AG04449 (cell line): ENCODE data around the gene RLN2.

ENCODE experiments used
- CTCF ChIA-PET: fragments of 350-600 bp; formaldehyde crosslinking; extraction: SDS; loops from one replicate; lab custom pipeline; 2021; ENCODE audit warnings: antibody characterized with exemption; lab: Yijun Ruan, JAX
- POLR2A ChIA-PET: fragments of 400-600, 350-600 bp; formaldehyde crosslinking; extraction: SDS; loops from one replicate; lab custom pipeline; 2020; ENCODE audit warnings: antibody characterized with exemption, inconsistent platforms; lab: Yijun Ruan, JAX
- DNase-seq: peaks from one replicate; pipeline ENCODE4 v3.0.0-alpha.2; 2010; ENCODE audit warnings: low read depth, low spot score
- H3K4me3 ChIP-seq: 2 replicates; pipeline ENCODE4 v1.5.1; 2011; ENCODE audit warnings: low read depth, mild to moderate bottlenecking, control low read depth, low read length
- TF ChIP-seq, protein P1 (sequence below): IDR thresholded peaks from one replicate; pipeline ENCODE4 v1.5.1; 2011; ENCODE audit warnings: mild to moderate bottlenecking, moderate library complexity, low read length, control low read depth, inconsistent platforms; ENCODE audit not compliant: insufficient read depth; ENCODE audit errors: missing control alignments

The RLN2 gene

DNA sequence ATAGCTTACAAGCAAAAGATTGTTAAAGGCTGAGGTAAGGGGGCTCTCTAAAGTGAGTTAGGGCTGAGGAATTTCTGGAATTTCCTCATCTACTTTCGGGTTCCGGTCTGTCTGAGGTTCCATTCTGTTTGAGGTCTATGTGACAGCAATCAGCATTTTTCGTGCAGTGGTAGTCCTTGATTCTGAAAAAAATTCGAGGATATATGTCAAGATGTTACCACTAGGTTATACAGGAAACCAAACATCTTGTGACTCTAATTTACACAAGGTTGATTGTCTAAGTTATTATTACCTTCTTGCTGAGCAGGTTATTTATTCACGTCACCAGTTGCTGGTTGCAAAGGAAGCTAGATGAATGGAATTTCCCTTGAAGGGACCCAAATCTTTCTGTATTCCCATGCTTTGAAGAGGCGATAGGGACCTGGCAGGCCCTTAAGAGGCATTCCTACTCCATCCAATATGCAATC lies 35.2 kb downstream of the RLN2 start:
- CTCF ChIA-PET, result interaction anchor here (0.9 to 1.6 kb wide), 4 partner anchors 12 to 321 kb away, joined by 3 to 8 read pairs (median 3); no protein-coding TSS in a partner anchor
- no peak overlapping the region for H3K4me3 ChIP-seq
- peak; percentile 4 for DNase-seq
- POLR2A ChIA-PET, result no interaction called here
- TF ChIP-seq, protein P1, sequence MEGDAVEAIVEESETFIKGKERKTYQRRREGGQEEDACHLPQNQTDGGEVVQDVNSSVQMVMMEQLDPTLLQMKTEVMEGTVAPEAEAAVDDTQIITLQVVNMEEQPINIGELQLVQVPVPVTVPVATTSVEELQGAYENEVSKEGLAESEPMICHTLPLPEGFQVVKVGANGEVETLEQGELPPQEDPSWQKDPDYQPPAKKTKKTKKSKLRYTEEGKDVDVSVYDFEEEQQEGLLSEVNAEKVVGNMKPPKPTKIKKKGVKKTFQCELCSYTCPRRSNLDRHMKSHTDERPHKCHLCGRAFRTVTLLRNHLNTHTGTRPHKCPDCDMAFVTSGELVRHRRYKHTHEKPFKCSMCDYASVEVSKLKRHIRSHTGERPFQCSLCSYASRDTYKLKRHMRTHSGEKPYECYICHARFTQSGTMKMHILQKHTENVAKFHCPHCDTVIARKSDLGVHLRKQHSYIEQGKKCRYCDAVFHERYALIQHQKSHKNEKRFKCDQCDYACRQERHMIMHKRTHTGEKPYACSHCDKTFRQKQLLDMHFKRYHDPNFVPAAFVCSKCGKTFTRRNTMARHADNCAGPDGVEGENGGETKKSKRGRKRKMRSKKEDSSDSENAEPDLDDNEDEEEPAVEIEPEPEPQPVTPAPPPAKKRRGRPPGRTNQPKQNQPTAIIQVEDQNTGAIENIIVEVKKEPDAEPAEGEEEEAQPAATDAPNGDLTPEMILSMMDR, result no peak

DNA sequence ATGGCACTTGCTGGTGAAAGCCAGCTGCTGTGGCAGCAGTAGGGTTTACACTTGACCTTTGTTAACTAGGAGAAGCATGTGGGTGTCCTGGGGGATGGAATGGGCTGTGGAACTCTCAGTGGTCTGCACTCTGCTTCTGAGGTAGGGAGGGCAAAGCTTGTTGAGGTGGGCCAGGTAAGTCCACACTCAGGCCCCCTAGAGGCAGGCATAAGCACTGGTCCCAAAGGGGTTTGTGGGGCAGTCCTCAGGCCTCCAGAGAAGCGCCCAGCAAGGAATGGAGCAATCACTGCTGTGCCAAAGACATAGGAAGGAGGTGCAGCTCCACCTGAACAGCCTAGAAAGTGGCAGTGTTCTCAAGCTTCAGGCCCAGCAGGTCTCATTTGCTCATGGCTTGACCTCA lies 38.6 kb downstream of the RLN2 start:
- POLR2A ChIA-PET, result no interaction called here

DNA sequence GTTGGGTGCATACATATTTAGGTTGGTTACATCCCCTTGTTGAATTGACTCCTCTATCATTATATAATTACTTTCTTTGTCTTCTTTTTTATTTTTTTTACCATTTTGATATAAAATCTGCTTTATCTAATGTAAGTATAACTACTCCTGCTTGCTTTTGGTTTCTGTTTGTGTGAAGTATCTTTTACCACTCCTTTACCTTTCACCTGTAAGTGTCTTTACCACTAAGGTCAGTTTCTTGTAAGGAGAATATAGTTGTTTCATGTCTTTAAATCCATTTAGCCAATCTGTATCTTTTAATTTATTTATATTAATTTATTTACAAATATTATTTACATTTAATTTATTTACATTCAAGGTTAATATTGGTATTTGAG lies 40.3 kb downstream of the RLN2 start:
- ChIA-PET POLR2A (no interaction called here), CTCF (interaction anchor here (1.2 kb wide), 1 partner anchor 77 kb away, joined by 4 read pairs; no protein-coding TSS in a partner anchor)
- H3K4me3 ChIP-seq, result no peak overlapping the region
- DNase-seq, result no peak
- TF ChIP-seq, protein P1, result no peak

More for the DNA sequence above, 38.6 kb downstream of the RLN2 start:
- no peak for DNase-seq
- TF ChIP-seq, protein P1, result no peak
- CTCF ChIA-PET, result interaction anchor here (0.8 kb wide), 1 partner anchor 8 kb away, joined by 3 read pairs; no protein-coding TSS in a partner anchor
- no peak overlapping the region for H3K4me3 ChIP-seq

DNA sequence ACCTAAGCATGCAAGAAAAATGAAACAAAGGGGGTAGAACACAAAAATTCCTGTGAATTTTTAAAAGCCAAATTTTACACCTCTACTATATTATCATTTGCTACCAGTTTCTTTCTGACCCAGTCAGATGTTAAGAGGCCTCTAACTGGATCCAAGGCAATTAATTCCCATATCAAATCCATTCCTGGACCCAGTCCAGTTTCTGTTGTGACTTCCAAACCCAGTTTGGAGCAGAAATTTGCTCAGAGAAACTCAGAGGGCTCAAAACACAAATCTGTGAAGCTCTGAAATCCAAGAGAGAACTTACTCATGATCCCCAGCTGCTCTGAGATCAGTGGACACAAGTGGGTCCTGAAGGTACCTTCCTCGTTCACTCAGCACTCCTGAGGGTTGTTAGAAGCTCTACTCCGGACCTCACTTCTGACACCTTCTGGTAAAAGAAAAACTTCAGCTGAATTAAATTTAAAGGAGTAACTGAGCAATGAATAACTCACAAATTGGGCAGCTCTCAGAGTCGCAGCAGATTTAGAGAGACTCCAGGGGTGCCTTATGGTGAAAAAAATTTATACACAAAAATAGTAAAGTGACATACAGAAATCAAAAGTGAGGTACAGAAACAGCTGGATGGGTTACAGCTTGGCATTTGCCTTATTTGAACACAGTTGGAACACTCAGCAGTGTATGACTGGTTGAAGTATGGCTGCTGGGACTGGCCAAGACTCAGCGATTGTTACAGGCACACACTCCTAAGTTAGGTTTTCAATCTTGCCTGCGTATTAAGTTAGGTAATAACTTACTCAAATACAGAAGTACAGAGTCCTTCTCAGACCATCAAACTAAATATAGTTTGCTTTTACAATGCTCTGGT lies 40.9 kb downstream of the RLN2 start:
- ChIA-PET POLR2A (no interaction called here), CTCF (interaction anchor here (1.2 kb wide), 1 partner anchor 77 kb away, joined by 4 read pairs; no protein-coding TSS in a partner anchor)

More for the DNA sequence above, 40.9 kb downstream of the RLN2 start:
- no peak overlapping the region for H3K4me3 ChIP-seq
- no peak for DNase-seq
- TF ChIP-seq, protein P1, result no peak
